Chondrocyte (in vitro differentiated cells): ENCODE data around the gene ESD. TPM values are rescaled to one million over a fixed set of nuclear protein-coding genes. Genes with fewer than 3 reads are reported as not detected.

Experiments
- DNase-seq: peaks from one replicate; pipeline ENCODE4 v3.0.0; 2021; ENCODE audit warnings: mixed read lengths, low spot score
- H3K27ac Mint-ChIP-seq: one replicate; pipeline ENCODE4 v1.8.0; 2021; ENCODE audit warnings: mild to moderate bottlenecking, moderate library complexity, mixed read lengths; ENCODE audit not compliant: unreplicated experiment
- H3K27me3 Mint-ChIP-seq: 2 replicates; pipeline ENCODE4 v1.8.0; 2021; ENCODE audit warnings: low read depth, mixed read lengths
- H3K36me3 Mint-ChIP-seq: 2 replicates; pipeline ENCODE4 v1.8.0; 2021; ENCODE audit warnings: low read depth, mixed read lengths
- H3K4me1 Mint-ChIP-seq: 2 replicates; pipeline ENCODE4 v1.8.0; 2021; ENCODE audit warnings: low read depth, mild to moderate bottlenecking, mixed read lengths
- H3K4me3 Mint-ChIP-seq: one replicate; pipeline ENCODE4 v1.8.0; 2021; ENCODE audit warnings: mild to moderate bottlenecking, moderate library complexity, mixed read lengths; ENCODE audit not compliant: unreplicated experiment
- H3K9me3 Mint-ChIP-seq: 2 replicates; pipeline ENCODE4 v1.8.0; 2021; ENCODE audit warnings: low read depth, mixed read lengths
- CTCF ChIP-seq: fragments of 200-600 bp; sonication (generic); IDR thresholded peaks from 2 replicates; pipeline ENCODE4 v1.5.0; 2021; ENCODE audit warnings: antibody characterized with exemption, mild to moderate bottlenecking, moderate library complexity
- total RNA-seq: library from RNA; stranded (reverse); gene quantifications from 3 replicates; pipeline ENCODE4 v1.2.1, GENCODE V29; 2021

ESD gene
- total RNA-seq, 1 donor from 2014 or later: 94.7 TPM

GRCh38 chr13:46834657-46835056 lies 37.7 kb upstream of the ESD start:
- H3K27me3 Mint-ChIP-seq: peaks cover 11% of the 10 kb centered on the region
- no peaks in the 10 kb centered on the region for H3K9me3 Mint-ChIP-seq
- H3K36me3 Mint-ChIP-seq: no peaks in the 10 kb centered on the region
- no peak overlapping the region for H3K27ac Mint-ChIP-seq
- no peak for TF ChIP-seq CTCF
- no peak overlapping the region for H3K4me3 Mint-ChIP-seq
- DNase-seq: no peak
- no peaks in the 10 kb centered on the region for H3K4me1 Mint-ChIP-seq

- H3K27ac Mint-ChIP-seq: no peak overlapping the region
- no peak for DNase-seq
- peaks cover 5% of the 10 kb centered on the region for H3K27me3 Mint-ChIP-seq
- TF ChIP-seq CTCF: peak; percentile 99
- no peaks in the 10 kb centered on the region for H3K36me3 Mint-ChIP-seq
- no peak overlapping the region for H3K4me3 Mint-ChIP-seq
- no peaks in the 10 kb centered on the region for H3K4me1 Mint-ChIP-seq
- H3K9me3 Mint-ChIP-seq: no peaks in the 10 kb centered on the region
These were observed 34.7 kb upstream of the ESD start for GRCh38 chr13:46831588-46832194.

DNA sequence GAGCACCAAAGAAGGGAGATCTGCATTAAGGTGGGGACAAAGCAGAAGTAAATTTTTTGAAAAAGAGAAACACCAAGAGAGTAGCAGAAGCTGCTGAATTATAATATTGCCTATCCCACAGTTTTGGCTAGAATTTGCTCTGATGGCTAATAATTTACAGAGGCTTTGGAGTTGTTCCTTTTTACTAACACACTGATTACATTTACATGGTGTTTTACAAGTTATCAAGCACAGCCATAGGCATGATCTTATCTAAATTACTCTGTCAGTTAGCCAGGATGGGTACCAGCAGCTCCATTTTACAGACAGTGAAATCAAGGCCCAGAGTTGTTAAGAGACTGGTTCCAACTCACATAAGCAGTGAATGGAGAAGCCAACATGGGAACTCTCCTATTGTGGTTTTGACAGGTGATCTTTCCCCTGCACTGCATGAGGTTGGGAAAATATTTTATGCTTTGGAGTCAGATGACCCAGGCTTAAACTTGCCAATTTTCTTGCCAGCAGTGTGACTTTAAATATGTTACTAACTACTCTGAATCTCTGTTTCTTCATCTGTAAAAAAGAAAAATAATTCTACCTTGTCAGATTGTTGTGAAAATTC lies 33.5 kb upstream of the ESD start:
- TF ChIP-seq CTCF: no peak
- Mint-ChIP-seq H3K27me3 (peaks cover 5% of the 10 kb centered on the region), H3K27ac (no peak overlapping the region), H3K4me1 (no peaks in the 10 kb centered on the region), H3K9me3 (no peaks in the 10 kb centered on the region), H3K4me3 (no peak overlapping the region), H3K36me3 (no peaks in the 10 kb centered on the region)
- no peak for DNase-seq

GRCh38 chr13:46822551-46822950 lies 25.6 kb upstream of the ESD start:
- Mint-ChIP-seq H3K4me1 (no peaks in the 10 kb centered on the region), H3K9me3 (no peaks in the 10 kb centered on the region), H3K36me3 (peaks cover 1% of the 10 kb centered on the region), H3K4me3 (no peak overlapping the region), H3K27me3 (peaks cover 6% of the 10 kb centered on the region), H3K27ac (no peak overlapping the region)
- no peak for TF ChIP-seq CTCF
- DNase-seq: no peak

DNA sequence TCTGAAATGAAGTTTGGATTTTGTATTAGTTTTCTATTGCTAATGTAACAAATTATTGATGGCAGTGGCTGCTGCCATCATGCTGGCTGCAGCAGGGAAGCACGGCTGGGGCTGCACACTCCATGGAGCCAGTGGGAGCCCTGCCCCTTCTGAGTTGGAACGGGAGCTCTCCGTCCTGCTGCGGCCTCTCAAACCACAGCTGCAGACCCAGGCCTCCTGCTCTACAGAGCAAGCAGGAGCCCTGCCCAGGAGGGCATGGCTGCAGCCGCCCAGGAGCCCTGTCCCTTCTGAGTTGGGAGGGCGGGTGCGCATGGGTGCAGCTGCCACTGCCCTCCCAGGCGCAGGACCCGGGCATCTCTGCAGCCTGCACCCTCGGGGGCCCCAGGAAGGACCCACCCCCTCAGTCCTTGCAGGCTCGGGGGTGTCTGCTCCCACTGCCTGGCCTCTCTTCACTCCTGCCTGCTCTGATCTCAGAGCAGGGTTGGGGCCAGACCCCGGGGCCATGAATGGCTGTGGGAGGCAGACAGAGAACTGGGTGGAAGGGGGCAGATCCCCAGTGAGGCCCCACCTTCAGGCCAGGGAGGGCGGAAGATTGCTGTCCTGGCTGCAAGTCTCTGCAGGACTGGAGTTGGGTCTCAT lies 21.0 kb upstream of the ESD start:
- H3K9me3 Mint-ChIP-seq: peaks cover 4% of the 10 kb centered on the region

More for the DNA sequence above, 21.0 kb upstream of the ESD start:
- no peak for DNase-seq
- Mint-ChIP-seq H3K4me1 (no peaks in the 10 kb centered on the region), H3K4me3 (no peak overlapping the region), H3K27me3 (peaks cover 6% of the 10 kb centered on the region), H3K27ac (no peak overlapping the region), H3K36me3 (peaks cover 4% of the 10 kb centered on the region)
- no peak for TF ChIP-seq CTCF
